ENCODE results near the gene DOCK2. TPM values are rescaled to one million over a fixed set of nuclear protein-coding genes. Genes with fewer than 3 reads are reported as not detected.
"Not testable (repeated sequence)": the region's sequence is repeated elsewhere in the genome, so short reads cannot be mapped to it uniquely, and the experiment has no call there.

DOCK2 gene
- total RNA-seq, 1 donor from 2014 or later: 49.4 TPM

DNA sequence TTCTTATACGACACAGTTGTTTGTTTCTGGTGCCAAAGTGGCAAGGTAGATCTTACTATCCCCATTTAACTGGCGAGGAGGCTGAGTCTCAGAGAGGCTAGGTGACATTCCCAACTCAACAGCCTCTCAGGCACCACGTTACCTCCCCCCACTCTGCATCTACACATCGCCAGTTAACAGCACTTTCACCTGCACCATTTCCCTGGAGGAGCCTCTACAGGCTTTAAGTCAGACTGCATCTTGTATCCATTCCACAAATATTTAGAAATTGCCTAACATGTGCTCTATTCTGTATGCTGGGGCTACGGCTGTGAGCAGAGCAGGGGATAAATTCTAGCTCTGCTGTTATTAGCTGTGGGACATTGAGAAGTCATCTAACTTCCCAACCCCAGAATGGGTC is 174.6 kb downstream of the DOCK2 start:
- DNase-seq (ENCODE audit: low spot score): no peak

GRCh38 chr5:169812786-169813185 is 175.7 kb downstream of the DOCK2 start:
- DNase-seq (ENCODE audit: low spot score): no peak

- no peak for DNase-seq (ENCODE audit: low spot score)
Measured at GRCh38 chr5:169814045-169814444, 177.0 kb downstream of the DOCK2 start.

DNA sequence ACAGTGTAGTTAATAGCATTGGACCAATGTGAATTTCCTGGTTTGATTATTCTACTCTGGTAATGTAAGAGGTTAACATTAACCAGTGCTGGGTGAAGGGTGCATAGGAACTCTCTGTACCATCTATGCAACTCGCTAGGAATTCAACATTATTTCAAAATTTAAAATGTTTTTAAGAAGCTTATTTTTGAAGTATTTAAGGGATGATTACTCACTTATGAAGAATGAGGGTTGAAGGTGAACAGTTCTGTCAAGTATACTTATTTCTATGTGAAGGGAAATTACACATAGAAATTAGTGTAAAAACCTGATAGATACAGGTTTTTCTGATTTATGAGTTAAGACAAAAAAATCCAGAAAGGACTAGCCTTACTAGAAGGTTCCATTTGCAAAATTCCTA is 177.4 kb downstream of the DOCK2 start:
- DNase-seq (ENCODE audit: low spot score): no peak

DNA sequence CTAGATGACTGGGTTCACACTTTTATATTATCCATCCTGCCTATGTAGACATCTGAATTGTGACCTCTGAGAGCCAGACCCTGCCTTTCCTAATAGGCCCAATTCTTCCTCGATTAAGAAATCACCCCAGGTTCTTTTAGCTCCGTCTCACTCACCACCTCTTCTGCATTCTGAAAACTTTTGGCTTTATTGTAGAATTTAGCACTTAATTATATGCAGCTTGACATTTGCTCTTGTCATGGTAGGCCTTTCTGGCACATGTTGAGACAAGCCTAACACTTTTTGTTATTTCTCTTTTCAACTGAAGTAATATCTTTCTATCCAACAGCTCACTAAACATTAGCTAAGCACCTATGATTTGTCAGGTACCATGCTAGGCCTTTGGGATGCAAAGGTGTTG is 180.0 kb downstream of the DOCK2 start:
- DNase-seq (ENCODE audit: low spot score): no peak

GRCh38 chr5:169826618-169827017 is 189.5 kb downstream of the DOCK2 start:
- no peak for DNase-seq (ENCODE audit: low spot score)

- DNase-seq (ENCODE audit: low spot score): no peak
Measured at GRCh38 chr5:169827769-169828168, 190.7 kb downstream of the DOCK2 start.

GRCh38 chr5:169828385-169828784 is 191.3 kb downstream of the DOCK2 start:
- no peak for DNase-seq (ENCODE audit: low spot score)

DNA sequence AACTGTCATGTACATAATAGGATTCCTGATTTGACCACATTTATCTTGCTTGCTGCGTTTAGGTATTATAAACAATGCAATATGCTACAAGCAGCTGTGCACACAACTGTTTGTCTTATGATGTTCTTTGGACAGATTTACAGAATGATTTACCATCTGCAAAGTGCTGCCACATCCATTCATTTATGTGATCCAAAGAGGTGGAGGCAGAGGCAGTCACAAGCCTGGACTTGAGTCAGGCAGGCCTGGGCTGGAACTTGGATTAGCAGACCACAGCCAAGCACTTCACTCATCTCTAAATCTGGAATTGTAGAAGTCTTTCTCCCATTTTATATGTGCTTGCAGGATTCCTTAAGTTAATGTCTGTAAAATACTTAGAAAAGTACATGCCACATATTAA is 194.3 kb downstream of the DOCK2 start:
- DNase-seq (ENCODE audit: low spot score): no peak

GRCh38 chr5:169832304-169832703 is 195.2 kb downstream of the DOCK2 start:
- no peak for DNase-seq (ENCODE audit: low spot score)

DNA sequence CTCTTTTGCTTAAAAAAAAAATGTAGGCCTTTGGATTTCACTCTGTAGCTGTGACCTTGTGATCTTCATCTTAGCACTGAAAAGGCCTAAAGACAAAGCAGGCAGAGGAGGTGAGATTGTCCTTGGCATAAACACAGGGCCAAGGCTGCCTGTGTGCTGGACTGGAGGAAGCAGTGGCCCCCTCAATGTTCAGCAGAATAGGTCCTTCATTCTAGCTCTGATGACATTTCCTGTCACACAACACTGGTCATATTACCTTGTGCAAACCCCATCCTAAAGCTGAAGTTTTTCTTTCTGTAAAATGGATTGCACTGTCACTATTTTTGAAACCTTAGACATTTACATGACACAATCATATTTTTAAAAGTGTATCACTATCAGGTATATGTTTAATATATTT is 195.8 kb downstream of the DOCK2 start:
- no peak for DNase-seq (ENCODE audit: low spot score)

- DNase-seq (ENCODE audit: low spot score): not testable (repeated sequence)
Measured at GRCh38 chr5:169833681-169834292, 196.7 kb downstream of the DOCK2 start.

GRCh38 chr5:169834540-169834939 is 197.5 kb downstream of the DOCK2 start:
- DNase-seq (ENCODE audit: low spot score): not testable (repeated sequence)

DNA sequence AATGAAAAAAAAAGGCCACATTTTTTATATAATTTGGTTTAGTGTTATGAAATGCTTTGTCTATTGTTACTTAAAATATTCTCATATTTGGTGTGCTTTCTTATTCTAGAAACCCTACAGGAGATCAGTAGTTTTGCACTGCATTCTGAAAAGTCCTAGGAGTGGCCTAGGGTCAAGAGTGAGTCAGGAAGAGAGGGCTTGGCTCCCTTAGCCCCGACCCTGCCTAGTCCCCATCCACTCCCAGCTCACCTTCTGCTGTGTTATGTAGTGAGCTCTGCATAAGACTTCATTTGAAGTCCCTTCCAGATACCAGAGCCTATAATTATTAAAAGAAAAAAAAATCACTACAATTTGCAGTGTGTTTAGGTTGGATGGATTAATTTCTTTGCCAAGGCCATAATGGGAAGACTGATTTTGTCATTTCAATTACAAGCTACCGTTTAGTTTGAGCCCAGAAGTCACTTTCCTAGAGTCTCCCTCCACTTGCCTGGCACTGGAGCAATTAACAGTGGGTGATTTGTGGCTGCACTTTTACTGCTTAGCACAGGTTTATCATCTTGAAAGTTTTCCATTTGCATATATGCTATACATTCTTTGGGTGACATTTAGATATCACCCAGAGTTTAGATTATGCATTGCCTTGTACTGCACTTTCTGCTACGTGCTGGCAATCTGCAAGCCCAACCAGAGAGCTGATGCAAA is 199.9 kb downstream of the DOCK2 start:
- no peak for DNase-seq (ENCODE audit: low spot score)

GRCh38 chr5:169837686-169838085 is 200.6 kb downstream of the DOCK2 start:
- no peak for DNase-seq (ENCODE audit: low spot score)

- no peak for DNase-seq (ENCODE audit: low spot score)
Measured at GRCh38 chr5:169838688-169839087, 201.6 kb downstream of the DOCK2 start.

- DNase-seq (ENCODE audit: low spot score): no peak
Measured at GRCh38 chr5:169840405-169840804, 203.3 kb downstream of the DOCK2 start.

GRCh38 chr5:169842699-169843098 is 205.6 kb downstream of the DOCK2 start:
- DNase-seq (ENCODE audit: low spot score): no peak

GRCh38 chr5:169847519-169847918 is 210.4 kb downstream of the DOCK2 start:
- DNase-seq (ENCODE audit: low spot score): no peak

GRCh38 chr5:169848271-169848670 is 211.2 kb downstream of the DOCK2 start:
- DNase-seq (ENCODE audit: low spot score): no peak

GRCh38 chr5:169848792-169849191 is 211.7 kb downstream of the DOCK2 start:
- DNase-seq (ENCODE audit: low spot score): no peak

GRCh38 chr5:169850409-169850808 is 213.3 kb downstream of the DOCK2 start:
- no peak for DNase-seq (ENCODE audit: low spot score)

GRCh38 chr5:169851321-169851850 is 214.3 kb downstream of the DOCK2 start:
- no peak for DNase-seq (ENCODE audit: low spot score)

Measured in mesenteric fat pad (tissue), 1 donor.